Uterus (tissue), 4 donors: ENCODE measurements around the gene KIF18B. TPM values are rescaled to one million over a fixed set of nuclear protein-coding genes. Genes with fewer than 3 reads are reported as not detected.

Source experiments
- DNase-seq, 2 donors: peaks; one replicate each; pipeline ENCODE4 v3.0.0-alpha.2; 2019 to 2020
- H3K27ac ChIP-seq, 2 donors: fragments of 200-600 bp; sonication (generic); 1 replicate in 1 of 2; 2 replicates in 1 of 2; pipeline ENCODE4 v1.5.1; 2016 to 2018
- H3K27me3 ChIP-seq, 2 donors: fragments of 200-600 bp; sonication (generic); one replicate each; pipeline ENCODE4 v1.5.1; 2018 to 2019; ENCODE audit warnings: control low read depth in 1 of 2
- H3K36me3 ChIP-seq, 2 donors: fragments of 200-600 bp; sonication (generic); one replicate each; pipeline ENCODE4 v1.5.1; 2019; ENCODE audit warnings: control low read depth in 1 of 2
- H3K4me1 ChIP-seq, 2 donors: fragments of 200-600 bp; sonication (generic); one replicate each; pipeline ENCODE4 v1.5.1; 2018 to 2019; ENCODE audit warnings: control low read depth in 1 of 2
- H3K4me3 ChIP-seq, 2 donors: fragments of 200-600 bp; sonication (generic); 1 replicate in 1 of 2; 2 replicates in 1 of 2; pipeline ENCODE4 v1.5.1; 2018 to 2019; ENCODE audit warnings: mild to moderate bottlenecking in 1 of 2
- H3K9me3 ChIP-seq, 2 donors: fragments of 200-600 bp; sonication (generic); one replicate each; pipeline ENCODE4 v1.5.1; 2019; ENCODE audit warnings: control low read depth in 1 of 2
- POLR2A ChIP-seq, 2 donors: fragments of 450-650 bp; IDR thresholded peaks; one replicate each; pipeline ENCODE4 v1.6.1; 2016; ENCODE audit warnings: antibody characterized with exemption in 2 of 2, mild to moderate bottlenecking in 1 of 2, moderate library complexity in 1 of 2
- intact Hi-C: fragments of 100-400 bp; cut with DNase I; formaldehyde crosslinking; loops from one replicate; pipeline ENCODE4 v1.15.1; 2023; ENCODE audit warnings: low total_unique reads
- total RNA-seq, 4 donors: library from RNA; depleted of rRNA in 3 of 4; stranded (reverse); fragments of >200 nt in 3 of 4; gene quantifications; one replicate each; pipeline versions ENCODE4 v1.1.0 to v1.2.4, GENCODE V29; 2014 to 2023
- TF ChIP-seq, protein P1 (sequence below), 4 experiments: fragments of 200-600 bp in 2 of 4; fragments of 450-650 bp in 2 of 4; sonication (generic) in 2 of 4; IDR thresholded peaks; one replicate each; pipeline ENCODE4 v1.5.1; 2016 to 2019; ENCODE audit warnings: antibody characterized with exemption in 4 of 4, mild to moderate bottlenecking in 2 of 4, moderate library complexity in 1 of 4
- donor health status: DM: yes; HTN: yes; CAD: no.

KIF18B gene
- total RNA-seq, 4 donors from 2014 or later, result 4.4 TPM; not detected in 3

DNA sequence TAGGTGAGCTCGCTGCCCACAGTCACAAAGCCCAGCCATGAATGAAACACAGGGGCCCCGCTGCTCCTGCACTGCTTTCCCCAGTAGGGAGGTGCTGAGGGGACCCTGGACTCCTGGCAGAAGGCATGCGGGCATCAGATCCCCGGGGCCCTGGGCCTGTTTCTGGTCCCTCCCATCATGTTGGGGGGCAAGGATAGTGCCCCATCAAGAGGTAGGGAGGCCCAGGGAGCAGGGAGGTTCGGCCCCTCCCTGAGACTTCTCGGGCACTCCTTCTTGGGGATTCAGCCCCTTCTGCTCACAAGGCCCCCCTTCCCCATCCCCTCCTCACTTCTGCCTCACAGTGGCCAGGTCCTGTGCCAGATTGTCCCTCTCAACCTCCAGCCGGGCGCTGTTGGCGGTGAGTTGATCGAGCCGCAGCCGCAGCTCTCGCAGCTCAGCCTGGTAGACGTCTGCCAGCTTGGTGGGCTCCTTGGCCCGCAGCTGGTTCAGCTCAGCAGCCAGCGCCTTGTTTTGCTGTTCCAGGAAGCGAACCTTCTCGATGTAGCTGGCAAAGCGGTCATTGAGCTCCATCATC is 32.8 kb downstream of the KIF18B start:
- Histone ChIP-seq H3K36me3 (no peaks in the 10 kb centered on the region), H3K4me1 (peaks cover 0 to 4% of the 10 kb centered on the region in 2 donors), H3K4me3 (no peak overlapping the region), H3K27me3 (no peaks in the 10 kb centered on the region), H3K27ac (no peak overlapping the region), H3K9me3 (no peaks in the 10 kb centered on the region)
- DNase-seq, result no peak
- intact Hi-C loops, result loop anchor here (10.0 kb wide), 1 partner anchor 180 kb away; no protein-coding TSS in a partner anchor
- TF ChIP-seq POLR2A (IDR thresholded peaks at IDR 0.05), result no peak
- TF ChIP-seq, protein P1, sequence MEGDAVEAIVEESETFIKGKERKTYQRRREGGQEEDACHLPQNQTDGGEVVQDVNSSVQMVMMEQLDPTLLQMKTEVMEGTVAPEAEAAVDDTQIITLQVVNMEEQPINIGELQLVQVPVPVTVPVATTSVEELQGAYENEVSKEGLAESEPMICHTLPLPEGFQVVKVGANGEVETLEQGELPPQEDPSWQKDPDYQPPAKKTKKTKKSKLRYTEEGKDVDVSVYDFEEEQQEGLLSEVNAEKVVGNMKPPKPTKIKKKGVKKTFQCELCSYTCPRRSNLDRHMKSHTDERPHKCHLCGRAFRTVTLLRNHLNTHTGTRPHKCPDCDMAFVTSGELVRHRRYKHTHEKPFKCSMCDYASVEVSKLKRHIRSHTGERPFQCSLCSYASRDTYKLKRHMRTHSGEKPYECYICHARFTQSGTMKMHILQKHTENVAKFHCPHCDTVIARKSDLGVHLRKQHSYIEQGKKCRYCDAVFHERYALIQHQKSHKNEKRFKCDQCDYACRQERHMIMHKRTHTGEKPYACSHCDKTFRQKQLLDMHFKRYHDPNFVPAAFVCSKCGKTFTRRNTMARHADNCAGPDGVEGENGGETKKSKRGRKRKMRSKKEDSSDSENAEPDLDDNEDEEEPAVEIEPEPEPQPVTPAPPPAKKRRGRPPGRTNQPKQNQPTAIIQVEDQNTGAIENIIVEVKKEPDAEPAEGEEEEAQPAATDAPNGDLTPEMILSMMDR (IDR thresholded peaks at IDR 0.05), result no peak

DNA sequence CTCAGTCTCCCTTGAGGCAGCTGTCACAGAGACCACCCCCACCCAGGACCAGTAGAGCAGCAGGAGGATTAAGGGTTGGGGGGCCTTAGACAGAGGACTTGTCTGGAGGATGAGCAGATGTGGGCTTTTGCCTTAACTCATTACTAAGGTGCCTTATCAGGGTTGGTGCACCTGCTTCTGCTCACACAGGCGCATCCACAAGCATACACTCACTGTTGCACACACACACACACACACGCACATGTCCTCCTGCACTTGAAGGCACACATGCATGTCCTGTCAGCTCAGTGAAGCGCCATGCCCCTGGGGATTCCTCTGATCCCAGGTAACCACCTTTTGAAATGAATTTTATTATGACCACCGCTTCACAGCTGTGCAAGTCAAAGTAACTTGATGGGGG is 33.4 kb downstream of the KIF18B start:
- Histone ChIP-seq H3K9me3 (no peaks in the 10 kb centered on the region), H3K27me3 (no peaks in the 10 kb centered on the region), H3K27ac (no peak overlapping the region), H3K4me1 (peaks cover 0 to 4% of the 10 kb centered on the region in 2 donors), H3K4me3 (no peak overlapping the region), H3K36me3 (no peaks in the 10 kb centered on the region)
- no peak for DNase-seq
- TF ChIP-seq POLR2A (IDR thresholded peaks at IDR 0.05), result no peak
- TF ChIP-seq, protein P1 (IDR thresholded peaks at IDR 0.05), result no peak
- intact Hi-C loops, result loop anchor here (10.0 kb wide), 1 partner anchor 181 kb away; no protein-coding TSS in a partner anchor

DNA sequence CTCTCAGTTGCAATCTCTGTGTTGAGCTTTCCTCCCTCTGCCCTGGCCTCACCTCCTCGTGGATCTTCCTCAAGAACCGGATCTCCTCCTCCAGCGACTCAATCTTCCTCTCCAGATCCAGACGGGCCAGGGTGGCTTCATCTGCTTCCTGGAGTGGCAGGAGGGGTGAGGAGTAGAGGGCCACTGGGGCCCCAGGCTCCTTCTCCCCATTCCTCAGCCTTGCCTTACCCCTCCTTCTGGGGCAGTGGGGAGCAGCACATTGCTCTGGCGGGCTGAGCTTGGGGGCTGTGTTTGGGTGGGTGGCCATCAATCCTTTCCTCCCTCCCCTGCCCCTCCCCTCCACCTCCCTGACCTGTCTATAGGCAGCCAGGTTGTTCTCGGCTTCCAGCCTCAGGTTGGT is 33.9 kb downstream of the KIF18B start:
- intact Hi-C loops, result loop anchor here (10.0 kb wide), 1 partner anchor 181 kb away; no protein-coding TSS in a partner anchor
- TF ChIP-seq POLR2A (IDR thresholded peaks at IDR 0.05), result no peak
- TF ChIP-seq, protein P1 (IDR thresholded peaks at IDR 0.05), result no peak
- Histone ChIP-seq H3K4me1 (peaks cover 0 to 4% of the 10 kb centered on the region in 2 donors), H3K4me3 (no peak overlapping the region), H3K27ac (no peak overlapping the region), H3K9me3 (no peaks in the 10 kb centered on the region), H3K27me3 (no peaks in the 10 kb centered on the region), H3K36me3 (no peaks in the 10 kb centered on the region)
- DNase-seq, result no peak

DNA sequence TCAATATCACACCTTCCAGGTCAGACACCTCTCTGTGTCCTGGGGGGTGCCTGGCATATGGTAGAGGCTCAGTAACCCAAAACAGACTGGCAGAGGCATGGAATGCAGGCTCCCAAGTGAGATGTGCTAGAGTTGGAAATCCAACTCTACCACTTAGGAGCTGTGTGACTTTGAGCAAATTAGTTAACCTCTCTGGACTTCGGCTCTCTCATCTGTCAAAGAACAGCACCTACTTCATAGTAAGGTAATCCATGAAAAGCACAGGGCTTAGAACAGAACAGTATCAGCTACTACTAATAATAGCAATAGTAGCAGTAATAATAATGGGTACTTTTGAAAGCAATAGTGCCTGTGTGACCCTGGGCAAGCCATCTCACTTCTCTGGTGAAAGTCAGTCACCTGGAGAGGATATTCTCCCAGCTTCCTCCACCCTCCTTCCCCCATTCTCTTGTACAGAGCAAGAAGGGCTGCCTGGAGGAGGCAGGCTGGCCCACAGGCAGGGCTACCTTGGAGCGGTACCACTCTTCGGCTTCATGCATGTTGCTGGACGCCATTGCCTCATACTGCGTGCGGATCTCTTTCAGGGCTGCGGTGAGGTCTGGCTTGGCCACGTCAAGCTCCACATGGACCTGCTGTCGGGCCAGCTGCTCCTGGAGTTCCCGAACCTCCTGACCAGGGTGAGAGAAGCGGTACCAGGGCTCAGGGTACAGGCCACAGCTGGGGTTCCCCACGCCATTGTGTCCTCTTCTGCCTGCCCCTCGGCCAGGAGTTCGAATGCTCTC is 34.6 kb downstream of the KIF18B start:
- intact Hi-C loops, result loop anchor here (10.0 kb wide), 1 partner anchor 182 kb away; no protein-coding TSS in a partner anchor
- no peak for DNase-seq
- Histone ChIP-seq H3K4me3 (no peak overlapping the region), H3K9me3 (no peaks in the 10 kb centered on the region), H3K27ac (no peak overlapping the region), H3K36me3 (no peaks in the 10 kb centered on the region), H3K27me3 (no peaks in the 10 kb centered on the region), H3K4me1 (peaks cover 0 to 4% of the 10 kb centered on the region in 2 donors)
- TF ChIP-seq, protein P1 (IDR thresholded peaks at IDR 0.05), result no peak
- TF ChIP-seq POLR2A (IDR thresholded peaks at IDR 0.05), result no peak
